Cardiac muscle cell (in vitro differentiated cells and primary cell): Measurements from ENCODE around the gene CXCL5. TPM values are rescaled to one million over a fixed set of nuclear protein-coding genes. Genes with fewer than 3 reads are reported as not detected.
"Not testable (repeated sequence)": the region's sequence is repeated elsewhere in the genome, so short reads cannot be mapped to it uniquely, and the experiment has no call there.

Experiments
- DNase-seq, 2 donors: peaks; one replicate each; pipeline versions ENCODE4 v3.0.0 to v3.0.0-alpha.2; 2010 to 2017; ENCODE audit warnings: low read depth in 1 of 2, low spot score in 1 of 2
- H3K27ac ChIP-seq: fragments of 200-600 bp; sonication (generic); 2 replicates; pipeline ENCODE4 v1.5.1; 2016
- H3K27me3 ChIP-seq: fragments of 200-600 bp; sonication (generic); 2 replicates; pipeline ENCODE4 v1.6.0; 2016; ENCODE audit warnings: control low read depth
- H3K36me3 ChIP-seq: fragments of 200-600 bp; sonication (generic); 2 replicates; pipeline ENCODE4 v1.5.1; 2016; ENCODE audit warnings: control low read depth
- H3K4me1 ChIP-seq: fragments of 200-600 bp; sonication (generic); 2 replicates; pipeline ENCODE4 v1.8.1; 2017; ENCODE audit warnings: low read depth, mild to moderate bottlenecking, mixed run types
- H3K4me3 ChIP-seq: fragments of 200-600 bp; sonication (generic); 2 replicates; pipeline ENCODE4 v1.5.1; 2016; ENCODE audit warnings: mild to moderate bottlenecking
- H3K9me3 ChIP-seq: fragments of 200-600 bp; sonication (generic); 2 replicates; pipeline ENCODE4 v1.5.1; 2017; ENCODE audit warnings: low read depth, mild to moderate bottlenecking, control low read depth
- polyA plus RNA-seq: library from polyadenylated mRNA; unstranded; fragments of >200 nt; fragmentation: Nextera tagmentation; extraction: Ambion mirVana; gene quantifications from 2 replicates; pipeline ENCODE4 v1.2.1, GENCODE V29; 2016
- total RNA-seq: library from RNA; depleted of rRNA; stranded (reverse); fragments of >200 nt; gene quantifications from 2 replicates; pipeline ENCODE4 v1.2.3, GENCODE V29; 2016
- TF ChIP-seq, protein P1 (sequence below): IDR thresholded peaks from 2 replicates; pipeline ENCODE4 v1.5.1; 2012; ENCODE audit warnings: low read depth, mild to moderate bottlenecking, low read length

The CXCL5 gene
- total and polyA plus RNA-seq, 2 experiments from 2014 or later: not detected

DNA sequence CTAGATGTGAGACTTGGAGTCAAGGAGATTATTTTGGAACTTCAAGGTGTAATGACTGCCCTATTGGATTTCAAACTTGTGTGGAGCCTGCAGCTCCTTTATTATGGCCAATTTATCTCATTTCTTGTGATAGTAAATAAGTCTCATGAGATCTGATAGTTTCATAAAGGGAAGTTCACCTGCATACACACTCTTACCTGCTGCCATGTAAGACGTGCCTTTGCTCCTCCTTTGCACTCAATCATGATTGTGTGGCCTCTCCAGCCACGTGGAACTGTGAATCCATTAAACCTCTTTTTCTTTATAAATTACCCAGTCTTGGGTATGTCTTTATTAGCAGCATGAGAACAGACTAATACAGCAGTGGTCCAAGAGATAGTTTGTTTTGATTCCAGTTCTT, 35.8 kb downstream of the CXCL5 start:
- no peak for DNase-seq
- H3K4me1 ChIP-seq: no peaks in the 10 kb centered on the region
- TF ChIP-seq, protein P1, sequence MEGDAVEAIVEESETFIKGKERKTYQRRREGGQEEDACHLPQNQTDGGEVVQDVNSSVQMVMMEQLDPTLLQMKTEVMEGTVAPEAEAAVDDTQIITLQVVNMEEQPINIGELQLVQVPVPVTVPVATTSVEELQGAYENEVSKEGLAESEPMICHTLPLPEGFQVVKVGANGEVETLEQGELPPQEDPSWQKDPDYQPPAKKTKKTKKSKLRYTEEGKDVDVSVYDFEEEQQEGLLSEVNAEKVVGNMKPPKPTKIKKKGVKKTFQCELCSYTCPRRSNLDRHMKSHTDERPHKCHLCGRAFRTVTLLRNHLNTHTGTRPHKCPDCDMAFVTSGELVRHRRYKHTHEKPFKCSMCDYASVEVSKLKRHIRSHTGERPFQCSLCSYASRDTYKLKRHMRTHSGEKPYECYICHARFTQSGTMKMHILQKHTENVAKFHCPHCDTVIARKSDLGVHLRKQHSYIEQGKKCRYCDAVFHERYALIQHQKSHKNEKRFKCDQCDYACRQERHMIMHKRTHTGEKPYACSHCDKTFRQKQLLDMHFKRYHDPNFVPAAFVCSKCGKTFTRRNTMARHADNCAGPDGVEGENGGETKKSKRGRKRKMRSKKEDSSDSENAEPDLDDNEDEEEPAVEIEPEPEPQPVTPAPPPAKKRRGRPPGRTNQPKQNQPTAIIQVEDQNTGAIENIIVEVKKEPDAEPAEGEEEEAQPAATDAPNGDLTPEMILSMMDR: no peak
- H3K9me3 ChIP-seq: no peaks in the 10 kb centered on the region
- no peaks in the 10 kb centered on the region for H3K36me3 ChIP-seq
- no peak overlapping the region for H3K27ac ChIP-seq
- H3K4me3 ChIP-seq: no peak overlapping the region
- H3K27me3 ChIP-seq: no peaks in the 10 kb centered on the region

DNA sequence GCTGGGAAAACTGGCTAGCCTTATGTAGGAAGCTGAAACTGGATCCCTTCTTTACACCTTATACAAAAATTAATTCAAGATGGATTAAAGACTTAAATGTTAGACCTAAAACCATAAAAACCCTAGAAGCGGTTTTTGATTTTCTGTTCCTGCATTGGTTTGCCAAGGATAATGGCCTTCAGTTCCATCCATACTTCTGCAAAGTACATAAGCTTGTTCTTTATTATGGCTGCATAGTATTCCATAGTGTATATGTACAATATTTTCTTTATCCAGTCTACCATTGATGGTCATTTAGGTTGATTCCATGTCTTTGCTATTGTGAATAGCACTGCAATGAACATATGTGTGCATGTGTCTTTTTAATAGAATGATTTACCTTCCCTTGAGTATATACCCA, 39.4 kb downstream of the CXCL5 start:
- H3K4me1 ChIP-seq, H3K27me3 ChIP-seq, H3K4me3 ChIP-seq, H3K27ac ChIP-seq, DNase-seq, H3K9me3 ChIP-seq, H3K36me3 ChIP-seq: not testable (repeated sequence)

DNA sequence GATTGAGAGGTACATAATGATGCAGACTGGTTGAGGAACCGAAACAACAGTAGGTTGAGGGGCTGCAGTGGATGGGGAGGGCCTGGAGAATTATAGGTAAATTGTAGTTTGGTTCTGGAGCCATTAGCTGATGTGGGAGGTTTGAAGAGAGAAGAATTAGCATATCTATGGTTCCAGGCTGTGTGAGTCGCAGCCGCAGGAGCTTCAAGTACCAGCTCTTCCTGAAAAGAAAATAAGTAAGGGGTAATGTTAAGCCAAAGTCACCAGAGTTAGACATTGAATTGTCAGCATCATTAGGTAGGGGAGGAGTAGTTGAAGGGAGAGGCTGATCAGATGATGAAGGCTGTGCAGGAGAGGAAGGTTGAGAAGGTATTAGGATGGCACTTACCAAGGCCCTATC, 46.1 kb downstream of the CXCL5 start:
- TF ChIP-seq, protein P1: no peak
- H3K9me3 ChIP-seq: no peaks in the 10 kb centered on the region
- no peak for DNase-seq
- no peaks in the 10 kb centered on the region for H3K36me3 ChIP-seq
- H3K27ac ChIP-seq: no peak overlapping the region
- no peak overlapping the region for H3K4me3 ChIP-seq
- no peaks in the 10 kb centered on the region for H3K27me3 ChIP-seq
- no peaks in the 10 kb centered on the region for H3K4me1 ChIP-seq

DNA sequence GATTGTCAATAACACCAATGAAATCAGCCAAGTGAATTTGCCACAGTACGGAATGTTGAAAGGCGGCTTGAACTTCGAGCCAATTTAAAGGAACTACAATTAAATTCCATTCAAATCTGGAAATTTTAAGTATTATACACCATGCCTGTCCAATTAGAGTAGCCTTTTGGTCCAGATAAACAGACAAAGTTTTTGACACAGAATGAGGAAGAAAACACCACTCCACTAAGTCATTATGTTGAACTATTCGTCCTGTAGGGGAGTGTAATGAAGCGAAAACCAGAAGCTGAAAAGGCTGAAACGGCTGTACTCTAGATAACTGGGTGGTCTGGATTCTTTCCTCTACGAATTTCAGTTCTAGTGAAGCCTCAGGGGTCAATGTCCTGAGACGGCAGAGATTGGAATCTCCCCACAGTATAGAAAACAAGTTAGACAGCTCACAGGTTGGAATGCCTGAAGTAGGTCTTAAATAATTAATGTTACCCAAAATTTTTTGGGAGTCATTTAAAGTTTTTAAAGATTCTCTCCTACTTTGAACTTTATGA, 48.0 kb downstream of the CXCL5 start:
- not testable (repeated sequence) for H3K36me3 ChIP-seq, DNase-seq, H3K27ac ChIP-seq, H3K4me1 ChIP-seq, H3K9me3 ChIP-seq, H3K4me3 ChIP-seq, H3K27me3 ChIP-seq

DNA sequence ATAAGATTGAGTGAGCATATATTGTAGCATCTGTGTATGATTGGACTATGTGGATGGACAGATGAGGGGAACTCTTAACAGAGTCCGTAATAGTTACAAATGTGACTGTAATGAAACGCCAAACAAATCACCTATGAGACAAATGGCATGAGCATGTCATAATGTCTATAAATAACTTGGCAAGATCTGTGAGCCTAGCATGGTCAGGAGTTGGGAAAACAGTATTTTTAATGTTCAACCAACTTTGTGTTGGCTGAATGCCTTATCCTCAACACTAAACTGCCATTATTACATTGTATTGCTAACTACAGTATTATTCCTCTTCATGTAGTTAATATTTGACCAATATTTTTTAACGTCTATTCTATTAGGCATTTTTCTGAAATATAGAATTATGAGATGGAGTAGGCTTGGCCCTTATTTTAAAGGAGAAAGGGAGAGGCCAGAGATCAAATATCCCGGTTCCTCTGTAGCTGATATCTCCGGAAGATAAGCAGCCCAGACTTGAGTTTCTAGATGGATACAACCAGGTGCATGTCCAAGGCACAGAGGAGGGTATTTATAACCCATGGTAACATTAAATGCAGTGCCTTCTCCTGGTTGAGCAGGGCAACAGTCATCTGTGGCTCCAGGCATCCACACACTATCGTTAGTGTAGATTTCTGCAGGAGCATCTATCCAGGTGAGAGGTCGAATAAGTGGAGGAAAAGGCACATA, 49.3 kb downstream of the CXCL5 start:
- Histone ChIP-seq H3K36me3 (no peaks in the 10 kb centered on the region), H3K27ac (no peak overlapping the region), H3K27me3 (peaks cover 18% of the 10 kb centered on the region), H3K9me3 (no peaks in the 10 kb centered on the region), H3K4me3 (no peak overlapping the region), H3K4me1 (no peaks in the 10 kb centered on the region)
- TF ChIP-seq, protein P1: no peak
- no peak for DNase-seq

DNA sequence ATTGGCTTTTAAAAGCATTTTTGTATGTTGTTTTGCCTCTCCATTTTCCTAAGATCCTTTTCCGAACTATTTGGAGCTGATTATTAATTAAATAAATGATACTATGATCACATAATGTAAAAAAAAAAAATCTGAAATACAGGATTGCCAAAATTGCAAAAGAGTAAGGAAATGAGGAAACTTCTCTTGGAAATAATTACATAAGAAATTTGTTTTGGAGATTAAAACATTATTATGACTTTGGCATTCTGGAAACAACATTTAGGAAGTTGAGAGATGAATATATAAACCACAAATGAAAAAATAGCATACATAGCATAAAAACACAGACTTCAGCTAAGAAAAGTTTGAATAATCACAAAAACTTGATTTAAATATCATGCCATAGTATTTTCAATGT, 50.2 kb downstream of the CXCL5 start:
- H3K27me3 ChIP-seq: peaks cover 27% of the 10 kb centered on the region
- TF ChIP-seq, protein P1: no peak

More for the DNA sequence above, 50.2 kb downstream of the CXCL5 start:
- Histone ChIP-seq H3K27ac (no peak overlapping the region), H3K36me3 (no peaks in the 10 kb centered on the region), H3K4me1 (no peaks in the 10 kb centered on the region), H3K9me3 (no peaks in the 10 kb centered on the region), H3K4me3 (no peak overlapping the region)
- peak in 1 of 2 donors; percentile 3 for DNase-seq
